Brain pericyte (primary cell): ENCODE measurements around the gene PIK3R6.

Source experiments
- DNase-seq: peaks from one replicate; pipeline ENCODE4 v3.0.0-alpha.2; 2012; ENCODE audit warnings: low read depth, low spot score

Gene PIK3R6

GRCh38 chr17:8855477-8856204 lies 11.8 kb downstream of the PIK3R6 start:
- no peak for DNase-seq

- no peak for DNase-seq
Observed at GRCh38 chr17:8851600-8851999, 15.9 kb downstream of the PIK3R6 start.

DNA sequence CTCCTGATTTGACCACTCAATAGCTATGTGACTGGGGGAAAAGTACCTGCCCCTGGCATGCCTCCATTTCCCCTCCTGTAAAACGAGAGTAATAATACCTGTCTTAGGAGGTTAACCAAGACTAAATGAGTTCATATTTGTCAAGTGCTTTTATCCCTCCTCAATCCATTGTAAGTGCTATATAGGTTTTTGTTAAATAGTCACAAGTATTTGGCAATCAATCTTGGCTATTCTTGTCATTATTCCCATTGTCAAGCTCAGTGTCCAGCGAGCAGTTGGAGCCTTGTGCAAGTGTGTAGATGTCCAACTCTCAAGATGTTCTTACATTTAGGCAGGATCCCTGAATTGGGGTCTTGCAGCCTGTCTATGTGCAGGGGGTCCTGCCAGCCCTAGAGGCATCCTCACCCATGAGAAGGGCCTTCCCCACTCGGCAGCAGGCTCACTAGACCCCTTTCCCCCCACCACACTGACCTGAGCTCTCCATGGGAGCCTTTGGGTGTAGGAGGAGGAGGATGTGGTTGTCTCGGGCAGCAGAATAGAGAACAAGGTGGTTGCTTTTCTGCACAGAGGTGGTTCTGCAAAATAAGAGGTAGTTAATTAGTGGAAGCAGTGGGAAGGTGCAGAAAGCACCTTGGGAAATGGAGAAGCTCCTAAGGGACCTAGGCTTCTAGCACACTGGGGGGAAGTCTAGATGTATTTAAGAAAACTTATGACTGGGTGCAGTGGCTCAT lies 18.0 kb downstream of the PIK3R6 start:
- DNase-seq: no peak

GRCh38 chr17:8847891-8848290 lies 19.6 kb downstream of the PIK3R6 start:
- DNase-seq: no peak

GRCh38 chr17:8846768-8847211 lies 20.7 kb downstream of the PIK3R6 start:
- no peak for DNase-seq

GRCh38 chr17:8844229-8845218 lies 22.9 kb downstream of the PIK3R6 start:
- no peak for DNase-seq

GRCh38 chr17:8843344-8843743 lies 24.1 kb downstream of the PIK3R6 start:
- DNase-seq: no peak

- no peak for DNase-seq
Observed at GRCh38 chr17:8841844-8842243, 25.6 kb downstream of the PIK3R6 start.

GRCh38 chr17:8839410-8839935 lies 28.0 kb downstream of the PIK3R6 start:
- no peak for DNase-seq

- DNase-seq: no peak
Observed at GRCh38 chr17:8838551-8839095, 28.9 kb downstream of the PIK3R6 start.

DNA sequence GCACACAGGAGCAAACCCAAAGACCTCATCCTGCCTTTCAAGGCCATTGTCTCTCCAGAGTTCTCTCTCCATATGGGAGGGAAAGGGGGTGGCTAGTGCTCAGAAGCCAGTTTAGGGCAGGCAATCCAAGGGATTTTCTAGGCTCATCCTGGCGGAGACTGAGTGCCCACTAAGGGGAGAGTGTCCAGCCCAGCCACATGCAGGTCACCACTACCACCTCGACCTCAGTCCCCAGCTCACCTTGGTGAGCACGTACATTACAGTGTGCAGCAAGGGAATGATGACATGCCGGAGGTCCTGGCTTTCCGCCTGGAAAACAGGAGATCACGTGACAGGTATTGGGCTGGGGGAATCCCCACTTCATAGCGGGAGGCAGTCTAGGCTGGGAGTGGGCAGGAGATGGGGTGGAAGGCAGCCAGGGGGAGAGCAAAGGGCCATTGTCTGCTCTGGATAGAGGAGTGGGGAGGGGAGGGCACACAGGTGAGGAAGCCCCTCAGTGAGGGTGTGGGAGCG lies 29.9 kb downstream of the PIK3R6 start:
- DNase-seq: no peak

DNA sequence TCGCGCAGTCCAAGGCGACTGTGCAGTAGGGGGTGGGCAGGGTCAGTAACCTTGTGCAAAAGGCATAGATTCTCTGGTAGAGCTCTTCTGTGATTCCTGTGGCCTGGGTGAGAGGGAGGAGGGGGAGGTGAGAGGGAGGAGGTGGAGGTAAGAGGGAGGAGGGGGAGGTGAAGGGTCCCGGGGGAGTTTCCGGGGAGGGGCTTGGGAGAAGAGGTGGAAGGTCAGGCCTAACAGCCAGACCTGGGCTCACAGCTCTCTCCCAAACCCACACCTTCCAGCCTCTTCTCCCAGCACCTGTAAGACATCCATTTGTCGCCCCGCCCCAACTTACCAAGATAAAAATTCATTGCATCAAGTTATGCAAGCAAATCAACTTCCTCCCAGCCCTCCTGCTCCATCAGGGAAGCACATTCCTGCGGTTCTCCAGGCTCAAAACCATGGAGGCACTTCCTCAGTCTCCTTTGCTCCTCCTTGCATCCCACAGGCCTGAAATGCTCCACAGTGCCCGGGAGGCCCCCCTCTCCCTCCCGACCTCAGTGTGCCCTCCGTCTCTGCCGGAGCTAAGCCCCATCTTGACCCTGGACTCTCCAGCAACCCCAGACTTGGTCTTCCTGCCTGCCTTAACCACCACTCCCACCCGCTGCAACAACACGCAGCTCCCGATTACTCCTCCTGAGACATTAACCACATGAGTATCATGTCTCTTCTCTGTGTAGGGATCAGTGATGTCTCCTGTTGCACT lies 30.5 kb downstream of the PIK3R6 start:
- DNase-seq: no peak

GRCh38 chr17:8835631-8836364 lies 31.7 kb downstream of the PIK3R6 start:
- no peak for DNase-seq

GRCh38 chr17:8835106-8835505 lies 32.4 kb downstream of the PIK3R6 start:
- no peak for DNase-seq

DNA sequence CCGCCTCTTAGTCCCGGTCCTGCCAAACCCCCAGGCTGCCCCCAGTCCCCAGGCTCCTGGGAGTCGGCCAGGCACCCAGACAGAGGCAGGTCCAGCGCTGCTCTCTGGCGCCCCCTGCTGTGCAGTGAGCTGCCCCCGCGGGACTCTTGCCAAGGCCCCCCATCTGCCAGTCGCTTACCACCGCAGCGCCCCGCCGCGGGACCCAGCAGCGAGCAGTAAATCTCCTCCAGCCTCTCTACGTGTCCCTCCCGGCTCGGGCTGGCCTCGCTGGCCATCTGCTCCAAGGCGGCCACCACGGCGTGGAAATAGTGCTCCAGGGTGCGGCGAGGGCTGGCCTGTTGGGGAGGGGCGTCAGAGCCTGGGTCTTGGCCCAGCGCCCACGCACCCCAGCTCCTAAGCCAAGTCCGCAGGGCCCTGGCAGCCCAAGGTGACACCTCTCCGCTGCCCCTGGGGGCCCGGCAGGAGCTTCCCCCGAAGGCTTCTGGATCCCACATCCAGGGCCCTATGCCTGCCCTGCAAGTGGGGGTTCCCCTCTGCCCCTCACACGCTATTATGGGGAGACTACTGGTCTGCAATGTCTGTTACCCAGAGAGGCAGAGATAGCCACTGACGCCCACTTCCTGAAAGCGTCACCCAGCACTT lies 34.6 kb downstream of the PIK3R6 start:
- DNase-seq: no peak

DNA sequence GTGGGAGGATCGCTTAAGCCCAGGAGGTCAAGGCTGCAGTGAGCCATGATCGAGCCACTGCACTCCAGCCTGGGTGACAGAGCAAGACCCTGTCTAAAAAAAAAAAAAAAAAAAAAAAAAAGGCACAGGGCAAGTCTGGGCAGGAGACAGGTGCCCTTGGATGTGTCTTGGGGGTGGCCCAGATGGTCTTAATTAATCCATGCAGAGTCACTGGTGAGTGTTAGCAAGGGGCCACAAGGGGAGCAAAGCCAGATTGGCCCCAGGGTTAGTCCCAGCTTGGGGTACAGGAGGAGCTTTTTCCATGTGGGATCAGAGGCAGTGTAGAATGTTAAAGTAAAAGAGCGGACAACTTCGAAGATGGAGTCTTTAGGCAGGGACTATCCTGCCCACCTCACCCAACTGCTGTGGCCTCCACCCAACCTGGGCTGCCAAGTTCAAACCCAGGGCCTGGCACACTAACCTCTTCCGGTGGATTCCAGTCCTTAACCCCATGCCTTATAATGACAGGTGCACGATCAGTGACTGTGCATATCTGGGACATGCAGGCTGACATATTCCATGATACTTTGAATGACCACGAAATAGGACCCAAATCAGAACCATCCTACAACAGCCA lies 36.1 kb downstream of the PIK3R6 start:
- DNase-seq: no peak

DNA sequence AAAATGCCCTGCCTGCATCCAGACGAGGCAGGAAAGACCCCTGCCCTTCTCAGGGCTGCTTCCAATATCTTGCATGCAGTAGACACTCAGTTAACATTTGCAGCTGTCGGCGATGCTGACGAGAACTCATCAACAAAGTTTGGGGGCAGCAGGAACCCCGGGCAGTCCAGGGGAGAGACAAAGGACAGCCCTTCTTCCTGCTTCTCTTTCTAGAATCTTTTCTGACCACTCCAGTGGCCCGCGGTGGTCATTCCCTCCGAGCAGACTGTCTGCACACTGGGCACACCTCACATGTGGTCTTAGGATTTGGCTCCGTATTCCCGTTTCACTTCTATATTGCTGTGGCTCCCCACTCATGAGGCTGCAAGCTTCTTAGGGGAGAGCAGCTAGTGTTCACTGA lies 37.3 kb downstream of the PIK3R6 start:
- DNase-seq: no peak

GRCh38 chr17:8829036-8829941 lies 38.2 kb downstream of the PIK3R6 start:
- DNase-seq: no peak
